H1 (cell line): Measurements from ENCODE around the gene EPN3. TPM values are rescaled to one million over a fixed set of nuclear protein-coding genes. Genes with fewer than 3 reads are reported as not detected.

ENCODE experiments used
- CTCF ChIA-PET: fragments of 300-600 bp; sonication (Branson Sonifier 250); formaldehyde crosslinking; loops from one replicate; lab custom pipeline; 2021; ENCODE audit not compliant: partially characterized antibody; lab: Charles Lee
- POLR2A ChIA-PET: fragments of 300-600 bp; sonication (Branson Sonifier 250); formaldehyde crosslinking; loops from one replicate; lab custom pipeline; 2021; ENCODE audit warnings: inconsistent platforms; ENCODE audit not compliant: partially characterized antibody; lab: Charles Lee
- DNase-seq, 2 experiments: peaks; one replicate each; pipeline versions ENCODE4 v3.0.0 to v3.0.0-alpha.2; 2010 to 2022; ENCODE audit warnings: low spot score in 2 of 2, low read depth in 1 of 2, mixed read lengths in 1 of 2
- FAIRE-seq: peaks from 2 replicates; lab custom pipeline; 2011; peaks lifted over from hg19 to GRCh38; lab: Jason Lieb, UNC
- H2AFZ ChIP-seq: 2 replicates; pipeline ENCODE4 v1.8.1; 2012; ENCODE audit warnings: low read length, inconsistent platforms
- H2AK5ac ChIP-seq: 2 replicates; pipeline ENCODE4 v1.6.1; 2013; ENCODE audit warnings: low read depth, low read length
- H2BK120ac ChIP-seq: replicated peaks from 2 replicates; pipeline ENCODE3; 2013; ENCODE audit warnings: low read depth, low read length, inconsistent platforms
- H2BK12ac ChIP-seq: 2 replicates; pipeline ENCODE4 v1.6.1; 2013; ENCODE audit warnings: low read depth, low read length
- H2BK15ac ChIP-seq: 2 replicates; pipeline ENCODE4 v1.6.1; 2013; ENCODE audit warnings: low read length
- H2BK20ac ChIP-seq: 2 replicates; pipeline ENCODE4 v1.6.1; 2013; ENCODE audit warnings: low read length
- H2BK5ac ChIP-seq: 2 replicates; pipeline ENCODE4 v1.6.1; 2013; ENCODE audit warnings: low read depth, low read length
- H3K14ac ChIP-seq: 2 replicates; pipeline ENCODE4 v1.6.1; 2013; ENCODE audit warnings: inconsistent platforms; ENCODE audit not compliant: insufficient read length
- H3K18ac ChIP-seq: 2 replicates; pipeline ENCODE4 v1.6.1; 2013; ENCODE audit warnings: low read length; ENCODE audit errors: extremely low read depth
- H3K23ac ChIP-seq: 2 replicates; pipeline ENCODE4 v1.6.1; 2013; ENCODE audit warnings: inconsistent platforms; ENCODE audit not compliant: insufficient read length
- H3K23me2 ChIP-seq: 2 replicates; pipeline ENCODE4 v1.6.1; 2013; ENCODE audit warnings: low read depth, low read length
- H3K27ac ChIP-seq: 2 replicates; pipeline ENCODE4 v1.6.1; 2011; ENCODE audit warnings: low read depth, low read length, inconsistent platforms
- H3K27me3 ChIP-seq, 4 experiments: replicated peaks in 1 of 4; 1 replicate in 1 of 4; 2 replicates in 3 of 4; pipeline versions ENCODE4 v1.6.1 to v1.8.1; 2011 to 2013; ENCODE audit warnings: low read length in 3 of 4, mild to moderate bottlenecking in 3 of 4, inconsistent platforms in 2 of 4, mixed read lengths in 2 of 4, moderate library complexity in 1 of 4; ENCODE audit not compliant: control insufficient read depth in 3 of 4, insufficient read depth in 3 of 4; ENCODE audit errors: extremely low read depth in 1 of 4
- H3K36me3 ChIP-seq, 4 experiments: 2 replicates each; pipeline versions ENCODE4 v1.6.1 to v1.8.1; 2011 to 2013; ENCODE audit warnings: mild to moderate bottlenecking in 4 of 4, low read length in 3 of 4, moderate library complexity in 2 of 4, control low read depth in 1 of 4, inconsistent platforms in 1 of 4; ENCODE audit not compliant: insufficient read depth in 4 of 4, control insufficient read depth in 2 of 4
- H3K4ac ChIP-seq: replicated peaks from 2 replicates; pipeline ENCODE3; 2013; ENCODE audit warnings: low read length, low read depth, mixed read lengths, inconsistent platforms; ENCODE audit not compliant: insufficient read length
- H3K4me1 ChIP-seq, 4 experiments: replicated peaks in 1 of 4; 1 replicate in 1 of 4; 2 replicates in 3 of 4; pipeline versions ENCODE4 v1.6.1 to v1.8.1; 2011 to 2013; ENCODE audit warnings: low read length in 3 of 4, inconsistent platforms in 2 of 4, mixed read lengths in 1 of 4; ENCODE audit not compliant: insufficient read depth in 4 of 4, control insufficient read depth in 3 of 4
- H3K4me2 ChIP-seq, 2 experiments: 2 replicates each; pipeline versions ENCODE4 v1.6.1 to v1.8.1; 2011 to 2013; ENCODE audit warnings: low read depth in 2 of 2, low read length in 2 of 2, control low read depth in 1 of 2, inconsistent platforms in 1 of 2, mild to moderate bottlenecking in 1 of 2; ENCODE audit not compliant: insufficient read depth in 1 of 2
- H3K4me3 ChIP-seq, 4 experiments: fragments of 200-600, 300-600 bp in 1 of 4; sonication (generic), shearing (Covaris generic), sonication (Bioruptor Twin) in 1 of 4; 2 replicates each; pipeline versions ENCODE4 v1.5.1 to v1.8.1; 2011 to 2016; ENCODE audit warnings: low read length in 4 of 4, low read depth in 3 of 4, control low read depth in 2 of 4, inconsistent platforms in 2 of 4, mild to moderate bottlenecking in 2 of 4, mixed read lengths in 1 of 4, moderate library complexity in 1 of 4; ENCODE audit not compliant: insufficient read depth in 2 of 4; ENCODE audit errors: extremely low read depth in 1 of 4
- H3K56ac ChIP-seq: replicated peaks from 2 replicates; pipeline ENCODE3; 2013; ENCODE audit warnings: low read depth, mild to moderate bottlenecking, mixed read lengths, low read length, inconsistent platforms; ENCODE audit not compliant: insufficient read length
- H3K79me1 ChIP-seq: 2 replicates; pipeline ENCODE4 v1.6.1; 2013; ENCODE audit warnings: low read depth, low read length, control low read depth
- H3K79me2 ChIP-seq, 2 experiments: 2 replicates each; pipeline versions ENCODE4 v1.6.1 to v1.8.1; 2012 to 2013; ENCODE audit warnings: low read length in 2 of 2, mild to moderate bottlenecking in 2 of 2, inconsistent platforms in 1 of 2; ENCODE audit not compliant: insufficient read depth in 2 of 2, control insufficient read depth in 1 of 2
- H3K9ac ChIP-seq, 4 experiments: replicated peaks in 1 of 4; 1 replicate in 1 of 4; 2 replicates in 3 of 4; pipeline versions ENCODE4 v1.6.1 to v1.8.1; 2011 to 2013; ENCODE audit warnings: low read depth in 3 of 4, low read length in 3 of 4, control low read depth in 2 of 4, mild to moderate bottlenecking in 2 of 4, moderate library complexity in 2 of 4, inconsistent platforms in 1 of 4; ENCODE audit errors: extremely low read depth in 1 of 4
- H3K9me3 ChIP-seq, 2 experiments: 2 replicates each; pipeline versions ENCODE4 v1.6.1 to v1.8.1; 2012 to 2013; ENCODE audit warnings: mild to moderate bottlenecking in 2 of 2, moderate library complexity in 2 of 2, control low read depth in 1 of 2, inconsistent platforms in 1 of 2, low read depth in 1 of 2, low read length in 1 of 2, mixed read lengths in 1 of 2; ENCODE audit not compliant: insufficient read depth in 2 of 2
- H4K20me1 ChIP-seq, 2 experiments: replicated peaks in 1 of 2; 2 replicates each; pipeline versions ENCODE3 to v1.8.1; 2011 to 2013; ENCODE audit warnings: inconsistent platforms in 2 of 2, low read length in 2 of 2, mild to moderate bottlenecking in 1 of 2; ENCODE audit not compliant: insufficient read depth in 2 of 2, control insufficient read depth in 1 of 2
- H4K5ac ChIP-seq: 2 replicates; pipeline ENCODE4 v1.6.1; 2013; ENCODE audit warnings: low read length, low read depth, mixed read lengths, inconsistent platforms; ENCODE audit not compliant: insufficient read length
- H4K8ac ChIP-seq: 2 replicates; pipeline ENCODE4 v1.8.0; 2013; ENCODE audit warnings: mild to moderate bottlenecking, moderate library complexity, low read length, inconsistent platforms; ENCODE audit not compliant: insufficient read depth; ENCODE audit errors: extremely low read depth
- H4K91ac ChIP-seq: replicated peaks from 2 replicates; pipeline ENCODE3; 2013; ENCODE audit warnings: low read length, mixed read lengths, inconsistent platforms; ENCODE audit not compliant: insufficient read length
- BCL11A ChIP-seq, 2 experiments: IDR thresholded peaks; one replicate each; pipeline ENCODE4 v1.6.1; 2011; ENCODE audit warnings: low read depth in 2 of 2, low read length in 2 of 2, mild to moderate bottlenecking in 2 of 2
- CBX8 ChIP-seq: fragments of 300-800, 300-1000 bp; sonication (generic); IDR thresholded peaks from 2 replicates; pipeline ENCODE4 v1.7.1; 2016; ENCODE audit warnings: low read depth, low read length, borderline replicate concordance
- EGR1 ChIP-seq: IDR thresholded peaks from 2 replicates; pipeline ENCODE4 v1.6.1; 2011; ENCODE audit warnings: low read depth, low read length, borderline replicate concordance
- EZH2 ChIP-seq: fragments of 200-600 bp; sonication (generic); IDR thresholded peaks from 2 replicates; pipeline ENCODE4 v1.7.1; 2012; ENCODE audit warnings: low read depth, mild to moderate bottlenecking, moderate library complexity, low read length, inconsistent platforms; ENCODE audit not compliant: severe bottlenecking
- KDM4A ChIP-seq: IDR thresholded peaks from one replicate; pipeline ENCODE4 v1.7.1; 2012; ENCODE audit warnings: low read depth, mild to moderate bottlenecking, moderate library complexity, low read length, inconsistent platforms; ENCODE audit not compliant: severe bottlenecking
- KDM5A ChIP-seq: fragments of 200-600 bp; IDR thresholded peaks from 2 replicates; pipeline ENCODE4 v1.7.1; 2012; ENCODE audit warnings: mild to moderate bottlenecking, low read length, inconsistent platforms, mixed read lengths
- RBBP5 ChIP-seq: IDR thresholded peaks from 2 replicates; pipeline ENCODE4 v1.7.1; 2012; ENCODE audit warnings: low read depth, mild to moderate bottlenecking, inconsistent platforms, low read length, moderate library complexity, borderline replicate concordance
- RFX5 ChIP-seq: IDR thresholded peaks from 2 replicates; pipeline ENCODE4 v1.6.1; 2011; ENCODE audit warnings: low read depth, low read length, improper control_type of control experiment, borderline replicate concordance
- RNF2 ChIP-seq: fragments of 200-900, 300-1000 bp; sonication (generic); IDR thresholded peaks from 2 replicates; pipeline ENCODE4 v1.7.1; 2016; ENCODE audit warnings: borderline replicate concordance, low read depth, mild to moderate bottlenecking, antibody characterized with exemption, low read length; ENCODE audit not compliant: poor library complexity, severe bottlenecking; ENCODE audit errors: missing control alignments
- SIX5 ChIP-seq: IDR thresholded peaks from 2 replicates; pipeline ENCODE4 v1.6.1; 2011; ENCODE audit warnings: mild to moderate bottlenecking, low read depth, low read length
- TAF7 ChIP-seq: optimal IDR thresholded peaks from 2 replicates; pipeline ENCODE3; 2011; ENCODE audit warnings: low read depth, mild to moderate bottlenecking, inconsistent platforms, low read length, moderate library complexity, borderline replicate concordance
- WGBS, 2 experiments: shearing (Covaris generic) in 1 of 2; methylation state at CpG; one replicate each; pipeline versions ENCODE4 v1.1.6 to v1.1.7; 2013 to 2015; ENCODE audit warnings: low lambda C conversion rate in 2 of 2, mixed read lengths in 2 of 2, inconsistent platforms in 1 of 2, low coverage in 1 of 2, missing lambda C conversion rate in 1 of 2; ENCODE audit not compliant: insufficient replicate concordance in 2 of 2, insufficient coverage in 1 of 2, insufficient read length in 1 of 2; ENCODE audit errors: extremely low coverage in 1 of 2, missing lambda C conversion rate in 1 of 2; 5-methylcytosine and 5-hydroxymethylcytosine counted together
- polyA plus RNA-seq, 7 experiments: library from polyadenylated mRNA; depleted of rRNA in 3 of 7; stranded (reverse) in 5 of 7; unstranded in 2 of 7; fragments of >200 nt in 5 of 7; fragments of 200-250 nt in 2 of 7; gene quantifications; 1 replicate in 5 of 7; 2 replicates in 1 of 7; 4 replicates in 1 of 7; pipeline versions ENCODE4 v1.2.1 to v1.2.3, GENCODE V29; 2011 to 2013; ENCODE audit warnings: missing spikeins in 2 of 7, mixed read lengths in 2 of 7
- total RNA-seq: library from RNA; stranded (reverse); fragmentation: NEBNext Ultra II Directional; extraction: Animal tissue kit (Norgen Biotek cat#: 25700); gene quantifications from 2 replicates; pipeline ENCODE4 v1.2.1, GENCODE V29; 2021
- TF ChIP-seq, protein P1 (sequence below): IDR thresholded peaks from 2 replicates; pipeline ENCODE4 v1.6.1; 2012; ENCODE audit warnings: inconsistent platforms

Gene EPN3
- total and polyA plus RNA-seq, 2 of the 8 experiments (the other 6 are each of a cell fraction or from before 2014, with no cell fraction given), result 6.7 to 7.9 TPM

DNA sequence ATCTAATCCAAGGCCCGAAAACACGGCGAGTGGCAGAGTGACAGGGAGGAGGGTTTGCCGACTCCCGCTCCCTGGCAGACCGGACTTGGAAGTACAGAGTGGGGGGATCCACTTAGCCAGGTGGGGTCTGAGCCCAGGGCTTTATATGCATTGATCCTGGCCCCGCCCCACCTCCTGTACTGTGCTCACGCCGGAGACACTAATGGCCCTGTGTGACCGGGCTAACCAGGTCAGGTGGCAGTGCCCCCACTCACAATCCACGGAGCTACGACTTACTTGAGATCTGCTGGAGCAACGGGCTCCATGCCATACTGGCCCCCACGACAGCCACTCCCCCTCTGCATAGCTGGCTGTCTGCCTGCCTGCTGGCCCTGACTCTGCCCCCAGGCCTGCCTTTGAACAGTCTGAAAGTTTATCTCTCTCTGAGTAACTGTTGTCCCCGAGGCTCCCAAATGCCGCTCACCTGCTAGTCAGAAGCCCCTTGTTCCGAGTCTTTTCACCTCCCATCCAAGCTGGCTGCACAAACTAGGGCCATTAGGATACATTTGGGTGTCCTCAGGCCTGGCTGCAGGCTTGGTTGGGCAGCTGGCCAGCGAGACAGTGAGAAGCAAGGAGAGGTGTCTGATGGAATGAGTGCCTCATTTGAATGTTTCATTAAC is 56.0 kb downstream of the EPN3 start:
- FAIRE-seq, result no peak
- CTCF ChIA-PET, result interaction anchor here (0.5 to 10.2 kb wide), 12 partner anchors 10 to 55 kb away, joined by 3 to 95 read pairs (median 4); no protein-coding TSS in a partner anchor

More for the DNA sequence above, 56.0 kb downstream of the EPN3 start:
- no peak overlapping the region for H3K4me2 ChIP-seq
- H4K91ac ChIP-seq, result no peak overlapping the region
- POLR2A ChIA-PET, result interaction anchor here (1.7 kb wide), 1 partner anchor 207 kb away, joined by 3 read pairs; no protein-coding TSS in a partner anchor
- no peak overlapping the region for H3K4ac ChIP-seq
- peak overlapping the region; percentile 53; the same call in 1 of the 2 replicates for H2AK5ac ChIP-seq
- no peak overlapping the region for H3K56ac ChIP-seq
- no peak overlapping the region for H2BK120ac ChIP-seq
- no peak overlapping the region for H3K14ac ChIP-seq
- H2AFZ ChIP-seq, result no peak overlapping the region
- WGBS, 2 experiments, result 86% methylated on average over 18 of the region's 18 CpGs; no CpG with 5 or more reads in 1 of the 2 experiments
- H2BK20ac ChIP-seq, result no peak overlapping the region
- no peak overlapping the region for H3K27ac ChIP-seq
- no peaks in the 10 kb centered on the region for H3K79me2 ChIP-seq
- TF ChIP-seq RNF2 (no peak), RBBP5 (no peak), SIX5 (no peak), EZH2 (no peak), BCL11A (IDR thresholded peaks at IDR 0.05; ENCODE audit: low read depth in 2 of 2, low read length in 2 of 2) (no peak), RFX5 (no peak), KDM4A (no peak), EGR1 (no peak), CBX8 (no peak), TAF7 (no peak), KDM5A (no peak)
- TF ChIP-seq, protein P1, sequence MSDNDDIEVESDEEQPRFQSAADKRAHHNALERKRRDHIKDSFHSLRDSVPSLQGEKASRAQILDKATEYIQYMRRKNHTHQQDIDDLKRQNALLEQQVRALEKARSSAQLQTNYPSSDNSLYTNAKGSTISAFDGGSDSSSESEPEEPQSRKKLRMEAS, result no peak
- H3K9me3 ChIP-seq, result no peaks in the 10 kb centered on the region
- H2BK15ac ChIP-seq, result no peak overlapping the region
- no peak overlapping the region for H2BK12ac ChIP-seq
- no peaks in the 10 kb centered on the region for H3K79me1 ChIP-seq
- peaks cover 0 to 1% of the 10 kb centered on the region in 2 experiments for H4K20me1 ChIP-seq
- H4K5ac ChIP-seq, result no peak overlapping the region
- no peak overlapping the region for H2BK5ac ChIP-seq
- H3K23ac ChIP-seq, result no peak overlapping the region
- H3K36me3 ChIP-seq, result no peaks in the 10 kb centered on the region
- no peak overlapping the region; the same call in 1 of the 2 replicates for H4K8ac ChIP-seq
- no peak overlapping the region for H3K4me3 ChIP-seq
- H3K18ac ChIP-seq, result no peak overlapping the region
- no peaks in the 10 kb centered on the region; a peak in 1 of 7 replicates for H3K27me3 ChIP-seq
- DNase-seq, result no peak
- peaks cover 0 to 20% (median 10%) of the 10 kb centered on the region in 4 experiments; a peak in 6 of 7 replicates for H3K4me1 ChIP-seq
- no peak overlapping the region for H3K9ac ChIP-seq
- no peaks in the 10 kb centered on the region for H3K23me2 ChIP-seq
